Measurements from ENCODE around the gene ATG4B. TPM values are rescaled to one million over a fixed set of nuclear protein-coding genes. Genes with fewer than 3 reads are reported as not detected.

Gene ATG4B
- total and polyA plus RNA-seq, 10 donors, result 31.1 to 114 (median 87.7) TPM

DNA sequence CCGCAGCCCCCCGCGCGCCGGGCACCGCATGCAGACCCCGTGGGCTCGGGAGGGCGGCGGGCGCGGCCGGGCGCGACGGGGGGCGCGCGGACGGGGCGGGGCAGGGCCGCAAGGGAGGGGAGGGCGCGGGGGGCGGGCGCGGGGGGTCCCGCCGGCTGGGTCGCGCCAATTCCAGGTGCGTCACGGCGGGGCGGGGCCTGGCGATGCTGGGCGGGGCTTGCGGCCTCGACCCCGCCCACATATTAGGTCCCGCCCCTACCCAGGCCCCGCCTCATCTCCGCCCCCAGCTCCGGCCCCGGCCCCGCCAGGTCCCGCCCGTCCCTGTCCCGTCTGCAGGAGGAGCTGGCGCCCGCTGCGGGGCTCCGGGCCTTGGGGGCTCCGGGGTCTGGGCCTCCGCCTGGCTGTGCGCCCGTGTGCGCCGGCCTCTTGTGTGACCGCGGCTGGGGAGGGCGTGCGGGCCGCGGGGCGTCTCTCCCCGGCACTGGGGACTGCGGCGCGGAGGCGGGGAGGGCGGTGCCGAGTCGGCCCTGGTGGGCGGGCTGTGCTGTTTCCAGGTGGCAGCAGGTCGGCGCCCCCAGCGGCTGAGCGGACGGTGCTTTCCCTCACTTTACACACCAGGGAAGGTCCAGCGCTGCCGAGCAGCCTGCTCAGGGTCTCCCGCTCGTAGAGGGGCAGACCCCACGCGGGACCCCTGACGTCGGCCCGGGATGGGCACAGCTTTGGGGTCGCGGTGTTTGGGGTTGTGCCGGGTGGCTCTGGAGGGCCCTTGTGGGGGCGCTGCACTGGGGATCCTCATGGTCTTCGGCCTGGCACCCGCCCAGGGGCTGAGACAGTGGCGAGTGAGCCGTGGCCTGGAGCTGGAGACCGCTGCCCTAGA is 64.9 kb downstream of the ATG4B start:
- intact Hi-C loops (cut with DNase I; ENCODE audit: low total_unique reads), result no loop called here
- peak; percentile 97 for DNase-seq
- peak overlapping the region; percentile 89 to 97 (median 94) for H3K4me3 ChIP-seq
- H3K36me3 ChIP-seq, result peaks cover 5 to 33% (median 23%) of the 10 kb centered on the region in 6 donors
- WGBS, 5 donors, result 1 to 3% (median 2%) methylated on average over 13 to 94 of the region's 98 CpGs
- peaks cover 0 to 13% (median 7%) of the 10 kb centered on the region in 8 donors for H3K9me3 ChIP-seq
- H3K27me3 ChIP-seq (replicated peaks in 1 of 7), result no peaks in the 10 kb centered on the region
- H3K27ac ChIP-seq, result peak overlapping the region; percentile 79 to 97 (median 94)
- peaks cover 6 to 31% (median 23%) of the 10 kb centered on the region in 6 donors for H3K4me1 ChIP-seq
- TF ChIP-seq POLR2A (IDR thresholded peaks at IDR 0.05), result no peak
- TF ChIP-seq, protein P1, sequence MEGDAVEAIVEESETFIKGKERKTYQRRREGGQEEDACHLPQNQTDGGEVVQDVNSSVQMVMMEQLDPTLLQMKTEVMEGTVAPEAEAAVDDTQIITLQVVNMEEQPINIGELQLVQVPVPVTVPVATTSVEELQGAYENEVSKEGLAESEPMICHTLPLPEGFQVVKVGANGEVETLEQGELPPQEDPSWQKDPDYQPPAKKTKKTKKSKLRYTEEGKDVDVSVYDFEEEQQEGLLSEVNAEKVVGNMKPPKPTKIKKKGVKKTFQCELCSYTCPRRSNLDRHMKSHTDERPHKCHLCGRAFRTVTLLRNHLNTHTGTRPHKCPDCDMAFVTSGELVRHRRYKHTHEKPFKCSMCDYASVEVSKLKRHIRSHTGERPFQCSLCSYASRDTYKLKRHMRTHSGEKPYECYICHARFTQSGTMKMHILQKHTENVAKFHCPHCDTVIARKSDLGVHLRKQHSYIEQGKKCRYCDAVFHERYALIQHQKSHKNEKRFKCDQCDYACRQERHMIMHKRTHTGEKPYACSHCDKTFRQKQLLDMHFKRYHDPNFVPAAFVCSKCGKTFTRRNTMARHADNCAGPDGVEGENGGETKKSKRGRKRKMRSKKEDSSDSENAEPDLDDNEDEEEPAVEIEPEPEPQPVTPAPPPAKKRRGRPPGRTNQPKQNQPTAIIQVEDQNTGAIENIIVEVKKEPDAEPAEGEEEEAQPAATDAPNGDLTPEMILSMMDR (IDR thresholded peaks at IDR 0.05 in 8 of 11, conservative IDR thresholded peaks at IDR 0.05 in 3 of 11), result peak in 10 of 11 experiments; percentile 43 to 69 (median 53)
- peak in 2 of 3 donors; percentile 29 to 50 for TF ChIP-seq POLR2AphosphoS5 (IDR thresholded peaks at IDR 0.05)

DNA sequence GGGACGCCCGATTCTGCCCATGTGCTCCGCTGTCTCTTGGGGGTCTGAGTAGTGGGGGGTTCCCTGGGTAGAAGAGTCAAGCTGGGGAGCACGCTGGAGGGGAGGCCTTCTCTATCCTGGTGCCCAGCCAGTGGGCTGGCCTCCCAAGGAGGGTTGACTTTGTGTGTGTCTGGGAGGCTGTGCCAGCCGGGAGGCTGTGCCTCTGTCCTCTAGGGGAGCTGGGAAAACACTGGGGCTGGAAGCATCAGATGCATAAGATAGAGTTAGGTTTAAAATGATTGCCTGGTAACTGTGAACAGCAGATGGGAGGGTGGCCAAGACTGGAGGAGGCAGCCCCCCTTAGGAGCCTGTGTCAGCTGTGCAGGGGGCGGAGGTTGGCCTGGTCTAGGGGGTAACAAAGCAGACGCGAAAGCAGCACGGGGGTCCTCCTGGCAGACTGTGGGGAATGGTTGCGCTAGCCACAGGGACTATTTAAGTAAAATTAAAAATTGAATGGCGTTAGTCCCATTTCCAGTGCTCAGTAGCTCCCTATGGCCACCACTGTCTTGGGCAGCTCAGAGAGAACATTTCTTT is 65.6 kb downstream of the ATG4B start:
- TF ChIP-seq POLR2A (IDR thresholded peaks at IDR 0.05) (no peak), POLR2AphosphoS5 (IDR thresholded peaks at IDR 0.05) (no peak)
- TF ChIP-seq, protein P1 (IDR thresholded peaks at IDR 0.05 in 8 of 11, conservative IDR thresholded peaks at IDR 0.05 in 3 of 11), result no peak
- Histone ChIP-seq H3K4me1 (peaks cover 6 to 31% (median 23%) of the 10 kb centered on the region in 6 donors), H3K9me3 (peaks cover 0 to 13% (median 7%) of the 10 kb centered on the region in 8 donors), H3K36me3 (peaks cover 6 to 40% (median 29%) of the 10 kb centered on the region in 6 donors), H3K27me3 (replicated peaks in 1 of 7) (no peaks in the 10 kb centered on the region), H3K4me3 (peak overlapping the region; percentile 85 to 97 (median 94)), H3K27ac (peak overlapping the region in 6 of 8 donors; percentile 79 to 97 (median 96))
- DNase-seq, result no peak
- 47 to 80% (median 54%) methylated on average over 8 to 11 of the region's 11 CpGs for WGBS, 5 donors
- intact Hi-C loops (cut with DNase I; ENCODE audit: low total_unique reads), result no loop called here

DNA sequence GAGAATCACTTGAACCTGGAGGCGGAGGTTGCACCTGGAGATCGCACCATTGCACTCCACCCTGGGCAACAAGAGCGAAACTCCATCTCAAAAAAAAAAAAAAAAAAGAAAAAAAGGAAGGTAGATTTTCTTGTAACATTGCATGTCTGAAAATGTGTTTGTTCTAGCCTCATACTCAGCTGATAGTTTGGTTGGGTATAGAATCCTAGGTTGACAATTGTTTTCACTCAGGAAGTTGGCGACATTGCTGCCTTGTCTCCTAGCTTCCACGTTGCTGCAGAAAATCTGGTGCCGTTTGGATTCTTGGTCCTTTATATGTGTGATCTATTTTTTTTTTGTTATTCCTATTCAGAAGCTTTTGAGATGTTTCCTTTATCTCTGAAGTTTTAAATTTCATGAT is 69.0 kb downstream of the ATG4B start:
- Histone ChIP-seq H3K4me1 (peaks cover 6 to 18% (median 14%) of the 10 kb centered on the region in 6 donors), H3K36me3 (peaks cover 11 to 75% (median 60%) of the 10 kb centered on the region in 6 donors), H3K4me3 (no peak overlapping the region), H3K9me3 (peaks cover 0 to 13% (median 7%) of the 10 kb centered on the region in 8 donors), H3K27ac (no peak overlapping the region), H3K27me3 (replicated peaks in 1 of 7) (no peaks in the 10 kb centered on the region)
- intact Hi-C loops (cut with DNase I; ENCODE audit: low total_unique reads), result no loop called here
- no peak for DNase-seq
- WGBS, 5 donors, result 95 to 100% (median 96%) methylated on average over 6 of the region's 6 CpGs
- TF ChIP-seq, protein P1 (IDR thresholded peaks at IDR 0.05 in 8 of 11, conservative IDR thresholded peaks at IDR 0.05 in 3 of 11), result no peak
- TF ChIP-seq POLR2A (IDR thresholded peaks at IDR 0.05), result no peak
- no peak for TF ChIP-seq POLR2AphosphoS5 (IDR thresholded peaks at IDR 0.05)

DNA sequence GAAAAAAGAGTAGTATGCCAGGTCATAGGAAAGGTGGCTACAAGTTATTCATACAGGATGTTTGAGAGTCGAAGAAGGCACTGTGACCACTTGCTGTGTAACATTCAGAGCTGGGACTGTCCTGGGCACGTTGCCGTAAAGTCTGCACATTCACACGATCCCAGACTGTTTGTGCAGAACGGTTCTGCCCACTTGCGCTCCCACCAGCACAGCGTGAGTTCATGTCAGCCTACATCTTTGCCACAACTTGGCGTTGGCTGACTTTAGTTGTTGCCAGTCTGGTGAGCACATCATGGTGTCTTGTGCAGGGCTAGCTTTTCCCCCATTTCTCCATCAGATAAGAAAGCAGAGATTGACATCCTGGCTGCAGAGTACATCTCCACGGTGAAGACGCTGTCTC is 71.4 kb downstream of the ATG4B start:
- no peak for DNase-seq
- no peaks in the 10 kb centered on the region for H3K27me3 ChIP-seq (replicated peaks in 1 of 7)
- peaks cover 0 to 13% (median 7%) of the 10 kb centered on the region in 8 donors for H3K9me3 ChIP-seq
- no peak overlapping the region for H3K4me3 ChIP-seq
- WGBS, 5 donors, result 87 to 91% (median 88%) methylated on average over 10 of the region's 10 CpGs
- H3K27ac ChIP-seq, result no peak overlapping the region
- no peak for TF ChIP-seq POLR2A (IDR thresholded peaks at IDR 0.05)
- intact Hi-C loops (cut with DNase I; ENCODE audit: low total_unique reads), result no loop called here
- peaks cover 15 to 98% (median 80%) of the 10 kb centered on the region in 6 donors for H3K36me3 ChIP-seq
- peaks cover 0 to 3% (median under 1%) of the 10 kb centered on the region in 6 donors for H3K4me1 ChIP-seq
